Colonic mucosa (tissue), 4 donors: Measurements from ENCODE around the gene IFI35. TPM values are rescaled to one million over a fixed set of nuclear protein-coding genes. Genes with fewer than 3 reads are reported as not detected.
A peak's percentile ranks its signal among the peaks of the same experiment; 100 is the strongest.

Experiments used
- DNase-seq: peaks from one replicate; pipeline ENCODE4 v3.0.0-alpha.2; 2020
- H3K27ac ChIP-seq: fragments of 200-600 bp; one replicate; pipeline ENCODE4 v1.8.0; 2021
- H3K27me3 ChIP-seq: fragments of 200-600 bp; one replicate; pipeline ENCODE4 v1.8.0; 2021
- H3K36me3 ChIP-seq: fragments of 200-600 bp; one replicate; pipeline ENCODE4 v1.8.0; 2021
- H3K4me1 ChIP-seq: fragments of 200-600 bp; one replicate; pipeline ENCODE4 v1.8.0; 2021; ENCODE audit warnings: mild to moderate bottlenecking
- H3K4me3 ChIP-seq: fragments of 200-600 bp; one replicate; pipeline ENCODE4 v1.8.0; 2021
- H3K9ac ChIP-seq, 2 donors: one replicate each; pipeline ENCODE4 v1.7.0; 2013; ENCODE audit warnings: control low read depth in 2 of 2, low read depth in 2 of 2, low read length in 2 of 2
- H3K9me3 ChIP-seq: fragments of 200-600 bp; one replicate; pipeline ENCODE4 v1.8.0; 2021
- intact Hi-C: fragments of 100-400 bp; cut with DNase I; formaldehyde crosslinking; loops from one replicate; pipeline ENCODE4 v1.14.1; 2022
- total RNA-seq, 2 donors: library from RNA; stranded (reverse); fragmentation: NEBNext Ultra II Directional in 1 of 2; extraction: Animal tissue kit (Norgen Biotek cat#: 25700) in 1 of 2; gene quantifications; one replicate each; pipeline ENCODE4 v1.2.1, GENCODE V29; 2021
- TF ChIP-seq, protein P1 (sequence below): fragments of 200-600 bp; IDR thresholded peaks from one replicate; pipeline ENCODE4 v1.8.0; 2022; ENCODE audit warnings: antibody characterized with exemption, mild to moderate bottlenecking
- donor health status: healthy.
- donor health status: DM: no; HTN: no; CAD: no.
- donor health status: DM: no; HTN: no; CAD: no.

The IFI35 gene
- total RNA-seq, 2 donors from 2014 or later: 25.9 to 27.9 TPM

DNA sequence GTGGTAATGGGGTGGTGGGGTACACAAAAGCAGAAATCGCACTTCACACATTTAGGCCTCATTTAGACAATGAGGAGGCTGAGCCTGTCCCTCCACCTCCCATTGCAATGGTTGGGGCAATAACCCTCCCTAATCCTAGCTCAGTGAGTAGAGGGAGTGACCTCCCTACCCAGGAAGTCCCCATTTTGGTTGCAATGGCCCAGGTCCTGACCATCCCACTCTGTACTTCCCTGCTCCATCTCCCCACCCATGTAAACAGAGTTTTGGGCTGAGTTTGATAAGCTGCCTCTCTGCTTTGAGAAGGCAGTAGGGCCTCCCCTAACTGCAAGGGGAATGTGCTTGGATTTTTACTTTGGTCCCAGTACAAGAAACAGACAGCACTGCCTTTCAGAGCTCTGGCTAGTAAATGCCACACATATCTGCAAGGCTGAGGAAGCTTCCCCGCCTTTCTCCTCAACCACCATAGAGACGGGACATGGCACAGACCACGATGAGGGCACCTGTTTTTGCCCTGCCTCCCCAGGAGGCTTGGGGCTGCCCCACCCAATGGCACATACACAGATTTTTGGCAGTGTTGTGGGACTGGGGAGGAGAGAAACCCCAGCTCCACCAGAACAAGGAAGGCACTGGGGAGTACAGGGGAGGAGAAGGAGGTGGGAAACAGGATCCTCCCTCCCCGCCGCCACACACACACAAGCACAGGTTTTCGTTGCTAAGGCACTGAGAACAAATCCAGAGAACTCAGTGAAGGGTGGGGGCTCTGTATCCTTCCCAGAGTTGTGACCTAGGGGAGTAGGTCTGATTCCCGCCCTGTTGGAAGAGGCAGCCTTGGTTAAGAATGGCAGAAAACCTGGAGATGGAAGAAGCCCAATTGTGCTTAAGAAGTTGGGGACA lies 8.3 kb downstream of the IFI35 start:
- no peaks in the 10 kb centered on the region for H3K9me3 ChIP-seq
- intact Hi-C loops: no loop called here
- H3K27me3 ChIP-seq: no peaks in the 10 kb centered on the region
- no peak overlapping the region for H3K27ac ChIP-seq
- no peak for DNase-seq
- H3K4me1 ChIP-seq: peaks cover 3% of the 10 kb centered on the region
- no peak overlapping the region for H3K4me3 ChIP-seq
- no peaks in the 10 kb centered on the region for H3K36me3 ChIP-seq
- H3K9ac ChIP-seq: no peak overlapping the region
- TF ChIP-seq, protein P1, sequence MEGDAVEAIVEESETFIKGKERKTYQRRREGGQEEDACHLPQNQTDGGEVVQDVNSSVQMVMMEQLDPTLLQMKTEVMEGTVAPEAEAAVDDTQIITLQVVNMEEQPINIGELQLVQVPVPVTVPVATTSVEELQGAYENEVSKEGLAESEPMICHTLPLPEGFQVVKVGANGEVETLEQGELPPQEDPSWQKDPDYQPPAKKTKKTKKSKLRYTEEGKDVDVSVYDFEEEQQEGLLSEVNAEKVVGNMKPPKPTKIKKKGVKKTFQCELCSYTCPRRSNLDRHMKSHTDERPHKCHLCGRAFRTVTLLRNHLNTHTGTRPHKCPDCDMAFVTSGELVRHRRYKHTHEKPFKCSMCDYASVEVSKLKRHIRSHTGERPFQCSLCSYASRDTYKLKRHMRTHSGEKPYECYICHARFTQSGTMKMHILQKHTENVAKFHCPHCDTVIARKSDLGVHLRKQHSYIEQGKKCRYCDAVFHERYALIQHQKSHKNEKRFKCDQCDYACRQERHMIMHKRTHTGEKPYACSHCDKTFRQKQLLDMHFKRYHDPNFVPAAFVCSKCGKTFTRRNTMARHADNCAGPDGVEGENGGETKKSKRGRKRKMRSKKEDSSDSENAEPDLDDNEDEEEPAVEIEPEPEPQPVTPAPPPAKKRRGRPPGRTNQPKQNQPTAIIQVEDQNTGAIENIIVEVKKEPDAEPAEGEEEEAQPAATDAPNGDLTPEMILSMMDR: no peak

GRCh38 chr17:43015579-43015978 lies 9.0 kb downstream of the IFI35 start:
- no peaks in the 10 kb centered on the region for H3K4me1 ChIP-seq
- TF ChIP-seq, protein P1: no peak
- no peaks in the 10 kb centered on the region for H3K36me3 ChIP-seq
- no peaks in the 10 kb centered on the region for H3K27me3 ChIP-seq
- intact Hi-C loops: no loop called here
- no peak overlapping the region for H3K9ac ChIP-seq
- no peak overlapping the region for H3K4me3 ChIP-seq
- H3K9me3 ChIP-seq: no peaks in the 10 kb centered on the region
- DNase-seq: no peak
- no peak overlapping the region for H3K27ac ChIP-seq

GRCh38 chr17:43016216-43016615 lies 9.6 kb downstream of the IFI35 start:
- TF ChIP-seq, protein P1: no peak
- H3K9ac ChIP-seq: no peak overlapping the region
- intact Hi-C loops: no loop called here
- H3K4me1 ChIP-seq: no peaks in the 10 kb centered on the region
- DNase-seq: no peak
- H3K9me3 ChIP-seq: no peaks in the 10 kb centered on the region
- no peaks in the 10 kb centered on the region for H3K27me3 ChIP-seq
- no peaks in the 10 kb centered on the region for H3K36me3 ChIP-seq
- H3K27ac ChIP-seq: no peak overlapping the region
- H3K4me3 ChIP-seq: no peak overlapping the region

GRCh38 chr17:43018008-43018853 lies 11.6 kb downstream of the IFI35 start:
- Histone ChIP-seq H3K27ac (no peak overlapping the region), H3K9ac (peak overlapping the region in 1 of 2 donors; percentile 26), H3K4me3 (no peak overlapping the region), H3K36me3 (no peaks in the 10 kb centered on the region), H3K4me1 (no peaks in the 10 kb centered on the region), H3K27me3 (no peaks in the 10 kb centered on the region), H3K9me3 (no peaks in the 10 kb centered on the region)
- intact Hi-C loops: no loop called here
- TF ChIP-seq, protein P1: no peak
- DNase-seq: no peak

DNA sequence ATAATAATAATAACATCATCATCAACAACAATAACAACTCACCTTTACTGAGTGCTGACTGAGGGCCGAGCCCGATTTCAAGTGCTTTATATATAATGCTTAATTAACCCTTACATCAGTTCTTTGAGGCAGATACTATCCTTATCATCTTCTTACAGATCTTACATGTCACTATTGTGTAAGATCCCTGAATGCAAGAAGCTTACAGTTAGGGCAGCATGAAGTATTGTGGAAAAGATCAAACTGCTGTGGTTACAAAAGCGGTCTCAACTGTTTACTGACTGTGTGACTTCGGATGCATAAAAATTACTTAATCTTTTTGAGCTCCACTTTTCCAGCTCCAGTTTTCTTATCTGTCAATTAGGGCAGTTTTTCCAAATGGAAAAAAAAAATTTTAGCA lies 12.3 kb downstream of the IFI35 start:
- Histone ChIP-seq H3K36me3 (no peaks in the 10 kb centered on the region), H3K9me3 (no peaks in the 10 kb centered on the region), H3K27ac (peak overlapping the region; percentile 83), H3K27me3 (no peaks in the 10 kb centered on the region), H3K9ac (peak overlapping the region in 1 of 2 donors; percentile 26), H3K4me1 (no peaks in the 10 kb centered on the region), H3K4me3 (no peak overlapping the region)
- no peak for DNase-seq
- TF ChIP-seq, protein P1: no peak
- intact Hi-C loops: no loop called here
